IgD-negative memory B cell (primary cell): Measurements from ENCODE around the gene GRB10. TPM values are rescaled to one million over a fixed set of nuclear protein-coding genes. Genes with fewer than 3 reads are reported as not detected.

Experiments
- H3K27ac Mint-ChIP-seq, 3 donors: one replicate each; pipeline ENCODE4 v1.8.0; 2020 to 2022; ENCODE audit warnings: mild to moderate bottlenecking in 3 of 3, mixed read lengths in 3 of 3, moderate library complexity in 1 of 3
- H3K27me3 Mint-ChIP-seq: one replicate; pipeline ENCODE4 v1.8.0; 2021; ENCODE audit warnings: mixed read lengths
- H3K36me3 Mint-ChIP-seq: one replicate; pipeline ENCODE4 v1.8.0; 2020; ENCODE audit warnings: mild to moderate bottlenecking, mixed read lengths
- H3K4me1 Mint-ChIP-seq, 3 donors: one replicate each; pipeline ENCODE4 v1.8.0; 2020 to 2022; ENCODE audit warnings: mixed read lengths in 3 of 3, mild to moderate bottlenecking in 1 of 3
- H3K4me3 Mint-ChIP-seq, 4 donors: one replicate each; pipeline ENCODE4 v1.8.0; 2020 to 2022; ENCODE audit warnings: mild to moderate bottlenecking in 4 of 4, mixed read lengths in 4 of 4, moderate library complexity in 3 of 4
- H3K9me3 Mint-ChIP-seq, 3 donors: one replicate each; pipeline ENCODE4 v1.8.0; 2020 to 2021; ENCODE audit warnings: mixed read lengths in 3 of 3, mild to moderate bottlenecking in 1 of 3
- polyA plus RNA-seq: library from polyadenylated mRNA; unstranded; fragments of 300-500 nt; fragmentation: Illumina TruSeq; gene quantifications from one replicate; pipeline ENCODE4 v1.2.3, GENCODE V29; 2021

The GRB10 gene
- polyA plus RNA-seq, 1 donor from 2014 or later = 0.11 TPM

DNA sequence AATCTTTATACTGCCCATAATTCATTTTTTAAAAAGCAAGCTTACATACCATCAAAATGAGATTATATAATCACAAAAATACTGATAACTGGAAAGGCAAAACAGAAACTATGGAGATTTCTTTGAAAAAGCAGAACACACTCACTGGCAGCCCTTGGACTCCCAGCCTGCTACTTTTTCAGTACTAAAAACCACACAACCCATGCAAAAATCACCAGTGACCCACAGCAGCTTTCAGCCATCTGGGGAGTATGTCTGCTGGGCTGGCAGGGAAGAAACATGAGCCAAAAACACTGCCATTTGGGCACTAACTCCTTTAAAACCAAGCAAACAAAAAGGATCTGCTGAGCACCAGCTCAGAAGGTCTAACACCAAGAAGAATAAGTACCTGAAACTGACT lies 137.5 kb downstream of the GRB10 start:
- H3K36me3 Mint-ChIP-seq = no peaks in the 10 kb centered on the region
- no peak overlapping the region for H3K27ac Mint-ChIP-seq
- H3K4me1 Mint-ChIP-seq = peaks cover 0 to 1% (median 0%) of the 10 kb centered on the region in 3 donors
- no peak overlapping the region for H3K4me3 Mint-ChIP-seq
- no peaks in the 10 kb centered on the region for H3K9me3 Mint-ChIP-seq
- peaks cover 2% of the 10 kb centered on the region for H3K27me3 Mint-ChIP-seq

GRCh38 chr7:50644586-50644985 lies 138.1 kb downstream of the GRB10 start:
- H3K36me3 Mint-ChIP-seq = no peaks in the 10 kb centered on the region
- no peaks in the 10 kb centered on the region for H3K9me3 Mint-ChIP-seq
- H3K4me1 Mint-ChIP-seq = peaks cover 0 to 1% (median 0%) of the 10 kb centered on the region in 3 donors
- H3K4me3 Mint-ChIP-seq = no peak overlapping the region
- no peak overlapping the region for H3K27ac Mint-ChIP-seq
- peaks cover 2% of the 10 kb centered on the region for H3K27me3 Mint-ChIP-seq

DNA sequence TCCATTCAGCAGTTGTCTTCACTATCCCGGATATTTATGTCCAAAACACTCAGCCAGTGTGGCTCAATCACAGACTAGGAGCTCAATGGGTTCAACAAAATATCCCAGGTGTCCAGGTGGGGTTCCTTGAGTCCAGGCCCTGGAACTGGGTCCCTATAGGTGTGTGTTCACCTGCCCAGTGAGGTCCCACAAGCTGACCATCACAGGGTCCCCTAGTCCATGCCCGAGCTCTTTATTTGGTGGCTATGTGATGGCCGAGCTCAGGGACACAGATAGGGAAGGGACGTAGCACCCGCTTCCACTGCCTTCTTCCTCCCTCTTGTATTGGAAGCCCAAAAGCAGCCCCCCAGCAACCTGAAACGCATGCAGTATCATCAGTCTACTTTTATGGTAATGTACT lies 138.6 kb downstream of the GRB10 start:
- no peak overlapping the region for H3K27ac Mint-ChIP-seq

DNA sequence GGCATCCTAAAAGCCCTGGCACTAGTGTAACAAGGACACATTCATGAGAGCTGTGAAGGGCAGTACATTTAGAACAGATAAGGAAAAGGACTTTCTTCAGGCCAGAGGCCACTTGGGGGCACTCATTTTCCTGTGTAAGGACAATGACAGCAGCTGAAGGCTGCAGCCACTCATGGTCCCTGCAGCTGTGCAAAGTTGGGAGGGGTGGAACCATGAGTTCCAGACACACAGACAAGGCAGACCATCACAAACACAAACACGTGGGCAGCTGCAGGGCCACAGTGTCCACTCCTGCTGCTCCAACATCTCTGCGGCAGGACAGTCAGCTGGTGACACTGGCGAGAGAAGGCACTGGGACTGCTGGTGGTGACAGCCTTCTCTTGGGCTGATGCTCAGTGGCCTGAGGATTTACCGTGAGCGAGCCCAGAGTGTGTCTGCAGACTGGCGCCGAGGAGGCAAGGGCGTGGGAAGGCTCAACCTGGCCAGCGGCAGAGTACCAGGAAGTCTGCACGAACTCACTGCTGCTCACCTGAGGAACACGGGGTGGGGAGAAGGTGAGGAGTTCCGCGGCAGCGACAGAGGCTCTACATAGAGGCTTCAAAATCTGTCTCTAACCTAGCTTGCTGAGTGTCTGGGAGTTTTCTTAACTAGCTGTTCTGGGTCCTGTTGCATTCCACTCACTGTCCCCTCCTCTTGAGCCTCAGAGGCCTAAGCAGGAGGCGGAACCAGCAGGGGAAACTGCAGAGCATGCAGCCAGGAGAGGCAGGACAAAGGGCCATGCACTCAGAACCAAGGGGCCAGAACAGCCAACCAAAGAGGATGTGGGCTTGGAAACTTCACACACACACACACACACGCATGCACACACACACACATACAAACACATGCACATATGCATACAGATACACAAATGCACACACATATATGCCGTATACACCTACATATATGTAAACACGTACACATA lies 141.0 kb downstream of the GRB10 start:
- Mint-ChIP-seq H3K4me3 (no peak overlapping the region), H3K36me3 (peaks cover 4% of the 10 kb centered on the region), H3K4me1 (no peaks in the 10 kb centered on the region), H3K27ac (no peak overlapping the region), H3K9me3 (no peaks in the 10 kb centered on the region), H3K27me3 (peaks cover 2% of the 10 kb centered on the region)

More for the DNA sequence above, 138.6 kb downstream of the GRB10 start:
- Mint-ChIP-seq H3K4me1 (no peaks in the 10 kb centered on the region), H3K9me3 (no peaks in the 10 kb centered on the region), H3K36me3 (no peaks in the 10 kb centered on the region), H3K27me3 (peaks cover 2% of the 10 kb centered on the region), H3K4me3 (no peak overlapping the region)

- Mint-ChIP-seq H3K4me1 (no peaks in the 10 kb centered on the region), H3K36me3 (peaks cover 4% of the 10 kb centered on the region), H3K27ac (no peak overlapping the region), H3K27me3 (peaks cover 2% of the 10 kb centered on the region), H3K9me3 (peaks cover 0 to 2% (median 0%) of the 10 kb centered on the region in 3 donors), H3K4me3 (no peak overlapping the region)
These were observed 141.9 kb downstream of the GRB10 start for GRCh38 chr7:50640779-50641178.

GRCh38 chr7:50640256-50640655 lies 142.4 kb downstream of the GRB10 start:
- no peak overlapping the region for H3K4me3 Mint-ChIP-seq

GRCh38 chr7:50637725-50638643 lies 144.7 kb downstream of the GRB10 start:
- peaks cover 0 to 2% (median 0%) of the 10 kb centered on the region in 3 donors for H3K9me3 Mint-ChIP-seq
- no peak overlapping the region for H3K27ac Mint-ChIP-seq
- H3K27me3 Mint-ChIP-seq = peaks cover 7% of the 10 kb centered on the region
- H3K36me3 Mint-ChIP-seq = peaks cover 5% of the 10 kb centered on the region
- peaks cover 0 to 2% (median 2%) of the 10 kb centered on the region in 3 donors for H3K4me1 Mint-ChIP-seq
- no peak overlapping the region for H3K4me3 Mint-ChIP-seq

More at GRCh38 chr7:50640256-50640655, 142.4 kb downstream of the GRB10 start:
- Mint-ChIP-seq H3K36me3 (peaks cover 5% of the 10 kb centered on the region), H3K27me3 (peaks cover 4% of the 10 kb centered on the region), H3K9me3 (peaks cover 0 to 2% (median 0%) of the 10 kb centered on the region in 3 donors), H3K27ac (no peak overlapping the region), H3K4me1 (no peaks in the 10 kb centered on the region)

GRCh38 chr7:50634378-50634777 lies 148.3 kb downstream of the GRB10 start:
- Mint-ChIP-seq H3K36me3 (peaks cover 5% of the 10 kb centered on the region), H3K27ac (no peak overlapping the region), H3K9me3 (peaks cover 0 to 2% (median 0%) of the 10 kb centered on the region in 3 donors), H3K4me1 (peaks cover 0 to 6% (median 3%) of the 10 kb centered on the region in 3 donors), H3K27me3 (peaks cover 6% of the 10 kb centered on the region), H3K4me3 (no peak overlapping the region)

- Mint-ChIP-seq H3K9me3 (peaks cover 0 to 2% (median 0%) of the 10 kb centered on the region in 3 donors), H3K27ac (no peak overlapping the region), H3K27me3 (peaks cover 6% of the 10 kb centered on the region), H3K4me1 (peaks cover 6 to 16% (median 6%) of the 10 kb centered on the region in 3 donors), H3K4me3 (no peak overlapping the region), H3K36me3 (peaks cover 4% of the 10 kb centered on the region)
These were observed 149.3 kb downstream of the GRB10 start for GRCh38 chr7:50633414-50633710.

GRCh38 chr7:50632561-50633413 lies 149.9 kb downstream of the GRB10 start:
- H3K9me3 Mint-ChIP-seq = peaks cover 0 to 2% (median 0%) of the 10 kb centered on the region in 3 donors

GRCh38 chr7:50631639-50632038 lies 151.1 kb downstream of the GRB10 start:
- peaks cover 1% of the 10 kb centered on the region for H3K36me3 Mint-ChIP-seq
- H3K27me3 Mint-ChIP-seq = peaks cover 17% of the 10 kb centered on the region
- peaks cover 0 to 2% (median 0%) of the 10 kb centered on the region in 3 donors for H3K9me3 Mint-ChIP-seq
- no peak overlapping the region for H3K27ac Mint-ChIP-seq
- H3K4me3 Mint-ChIP-seq = no peak overlapping the region
- H3K4me1 Mint-ChIP-seq = peaks cover 6 to 16% (median 9%) of the 10 kb centered on the region in 3 donors

More at GRCh38 chr7:50632561-50633413, 149.9 kb downstream of the GRB10 start:
- Mint-ChIP-seq H3K36me3 (peaks cover 1% of the 10 kb centered on the region), H3K27me3 (peaks cover 11% of the 10 kb centered on the region), H3K27ac (no peak overlapping the region), H3K4me1 (peaks cover 6 to 16% (median 9%) of the 10 kb centered on the region in 3 donors), H3K4me3 (no peak overlapping the region)

GRCh38 chr7:50631100-50631499 lies 151.6 kb downstream of the GRB10 start:
- Mint-ChIP-seq H3K4me3 (no peak overlapping the region), H3K27me3 (peaks cover 17% of the 10 kb centered on the region), H3K9me3 (no peaks in the 10 kb centered on the region), H3K27ac (no peak overlapping the region), H3K36me3 (peaks cover 1% of the 10 kb centered on the region), H3K4me1 (peaks cover 6 to 16% (median 9%) of the 10 kb centered on the region in 3 donors)

GRCh38 chr7:50629238-50629901 lies 153.3 kb downstream of the GRB10 start:
- Mint-ChIP-seq H3K9me3 (no peaks in the 10 kb centered on the region), H3K27ac (no peak overlapping the region), H3K4me1 (peaks cover 6 to 16% (median 9%) of the 10 kb centered on the region in 3 donors), H3K27me3 (peaks cover 16% of the 10 kb centered on the region), H3K4me3 (peak overlapping the region in 2 of 4 donors; percentile 10 to 35), H3K36me3 (no peaks in the 10 kb centered on the region)
